Kidney capillary endothelial cell (primary cell): ENCODE results near the gene LPIN1.

Experiments
- DNase-seq: peaks from one replicate; pipeline ENCODE4 v3.0.0-alpha.2; 2018; ENCODE audit warnings: low spot score

The LPIN1 gene

DNA sequence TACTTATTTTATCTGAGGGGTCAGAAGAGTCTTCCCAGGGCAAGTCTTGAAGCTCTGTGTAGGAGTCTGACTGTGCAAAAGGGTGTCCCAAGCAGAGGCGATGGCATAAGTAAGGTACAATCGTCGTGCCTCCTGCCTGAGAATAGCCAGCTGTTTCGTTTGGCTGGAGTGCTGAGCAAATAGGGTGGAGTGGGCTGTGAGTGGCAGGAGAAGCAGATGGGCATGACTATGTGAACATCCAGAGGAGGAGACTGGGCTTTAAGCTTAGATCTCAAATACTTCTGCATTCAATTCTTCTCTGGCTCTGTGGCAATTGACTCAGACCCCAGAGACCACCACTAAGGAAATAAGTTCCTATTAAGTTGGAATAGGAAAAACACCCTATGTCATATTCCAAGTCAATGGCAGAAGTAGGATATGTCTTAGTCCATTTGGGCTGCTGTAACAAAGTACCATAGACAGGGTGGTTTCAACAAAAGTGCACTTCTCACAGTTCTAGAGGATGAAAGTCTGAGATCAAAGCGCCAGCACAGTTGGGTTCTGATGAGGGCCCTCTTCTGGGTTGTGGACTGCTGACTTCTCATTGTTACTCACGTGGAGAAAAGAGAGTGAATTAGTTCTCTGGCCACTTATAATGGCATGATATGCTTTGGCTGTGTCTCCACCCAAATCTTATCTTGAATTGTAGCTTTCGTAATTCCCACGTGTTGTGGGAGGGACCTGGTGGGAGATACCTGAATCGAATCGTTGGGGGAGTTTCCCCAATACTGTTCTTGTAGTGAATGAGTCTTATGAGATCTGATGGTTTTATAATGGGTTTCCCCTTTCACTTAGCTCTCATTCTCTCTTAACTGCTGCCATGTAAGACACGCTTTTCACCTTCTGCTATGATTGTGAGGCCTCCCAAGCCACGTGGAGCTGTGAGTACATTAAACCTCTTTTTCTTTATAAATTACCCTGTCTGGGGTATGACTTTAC is 120.2 kb downstream of the LPIN1 start:
- DNase-seq = no peak

DNA sequence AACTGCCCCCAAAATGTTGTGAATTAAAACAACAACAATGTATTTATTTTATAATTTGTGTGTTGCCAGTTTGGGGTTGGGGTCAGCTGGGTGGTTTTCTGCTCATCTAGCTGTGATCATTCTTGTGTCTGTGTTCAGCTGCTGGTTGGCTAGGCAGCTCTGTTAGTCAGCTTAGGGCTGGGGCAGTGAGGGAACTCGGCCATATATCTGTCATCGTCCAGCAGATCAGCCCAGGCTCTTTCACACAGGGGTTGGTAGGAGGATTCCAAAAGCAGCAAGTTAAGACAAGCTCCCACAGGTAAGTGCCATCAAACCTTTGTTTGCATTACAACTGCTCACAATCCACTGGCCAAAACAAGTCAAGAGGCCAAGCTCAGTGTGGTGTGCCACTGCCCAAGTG is 121.5 kb downstream of the LPIN1 start:
- no peak for DNase-seq

DNA sequence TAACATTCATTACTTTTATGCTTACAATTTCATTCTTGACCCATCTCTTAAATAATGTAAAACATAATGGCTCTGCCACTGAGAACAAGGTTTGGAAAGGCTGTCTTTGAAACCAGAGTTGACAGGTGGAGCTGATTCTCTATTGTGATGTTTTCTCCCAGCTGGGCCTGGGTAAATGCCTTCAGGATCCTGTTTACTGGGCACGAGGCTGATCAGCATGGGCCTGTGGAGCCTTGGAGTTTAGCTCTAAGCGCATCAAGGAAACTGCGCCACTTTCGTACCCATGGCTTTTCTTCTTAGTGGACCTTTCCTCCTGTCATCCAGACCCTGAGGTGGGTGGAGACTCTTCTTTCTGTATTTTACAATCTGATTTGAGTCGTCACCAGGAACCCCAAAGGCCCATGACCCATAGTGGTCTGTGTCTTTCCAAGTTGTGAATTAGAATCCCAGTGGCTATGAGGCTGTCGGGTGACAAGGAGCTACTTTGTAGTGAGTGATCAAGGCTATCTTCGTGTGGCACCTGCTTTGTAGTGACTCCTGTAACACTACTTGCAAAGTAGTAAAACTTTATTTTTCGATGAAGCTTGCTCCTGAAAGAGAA is 123.1 kb downstream of the LPIN1 start:
- DNase-seq = no peak

DNA sequence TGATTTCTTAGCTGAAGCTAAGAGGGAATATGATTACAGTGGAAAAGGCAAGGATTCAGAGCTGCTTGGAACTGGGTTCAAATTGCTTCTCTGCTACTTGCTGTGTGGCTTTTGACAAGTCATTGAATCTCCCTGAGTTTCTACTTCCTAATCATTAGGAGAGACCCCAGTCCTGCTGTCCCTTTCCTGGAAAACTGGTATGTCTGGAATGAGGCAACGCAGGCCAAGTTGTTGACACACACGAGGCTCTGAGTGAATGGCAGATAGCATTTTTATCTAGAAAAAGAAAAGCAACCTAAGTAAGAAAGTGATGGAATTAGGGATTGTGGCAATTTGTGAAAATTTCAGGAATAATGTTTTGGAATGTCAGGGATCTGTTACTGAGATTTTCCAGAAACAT is 123.6 kb downstream of the LPIN1 start:
- DNase-seq = no peak

DNA sequence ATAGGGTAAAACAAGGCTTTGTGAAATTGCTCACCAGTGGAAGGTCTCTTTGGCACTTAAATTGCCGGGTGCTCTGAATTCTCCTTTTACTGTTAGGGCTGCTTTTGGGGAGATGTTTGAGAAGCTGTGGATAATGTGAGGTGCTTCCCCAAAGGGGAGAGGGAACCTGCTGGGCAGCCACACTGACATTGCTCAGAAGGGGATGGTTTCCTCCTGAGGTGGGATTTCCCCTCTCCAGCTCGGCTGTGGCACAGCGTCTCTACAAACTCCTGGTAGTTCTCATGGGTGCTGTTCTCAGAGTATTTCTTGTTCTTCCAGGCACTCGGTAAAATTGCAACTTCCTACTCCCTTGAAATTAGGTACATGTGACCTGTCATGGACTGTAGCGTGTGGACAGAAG is 124.2 kb downstream of the LPIN1 start:
- no peak for DNase-seq

DNA sequence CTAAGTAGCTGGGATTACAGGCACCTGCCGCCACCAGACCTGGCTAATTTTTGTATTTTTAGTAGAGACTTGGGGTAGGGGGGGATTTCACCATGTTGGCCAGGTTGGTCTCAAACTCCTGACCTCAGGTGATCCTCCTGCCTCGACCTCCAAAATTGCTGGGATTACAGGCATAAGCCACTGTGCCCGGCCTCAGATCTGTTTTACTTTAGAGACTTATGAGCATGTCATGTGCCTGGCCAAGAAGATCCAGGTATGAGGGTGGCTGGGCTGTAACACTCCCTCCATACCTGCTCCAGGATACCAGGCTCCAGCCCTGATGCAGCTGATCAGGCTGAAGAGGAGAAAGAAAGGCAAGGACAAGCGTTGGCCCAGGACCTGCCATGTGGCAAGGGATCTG is 125.0 kb downstream of the LPIN1 start:
- DNase-seq = no peak

DNA sequence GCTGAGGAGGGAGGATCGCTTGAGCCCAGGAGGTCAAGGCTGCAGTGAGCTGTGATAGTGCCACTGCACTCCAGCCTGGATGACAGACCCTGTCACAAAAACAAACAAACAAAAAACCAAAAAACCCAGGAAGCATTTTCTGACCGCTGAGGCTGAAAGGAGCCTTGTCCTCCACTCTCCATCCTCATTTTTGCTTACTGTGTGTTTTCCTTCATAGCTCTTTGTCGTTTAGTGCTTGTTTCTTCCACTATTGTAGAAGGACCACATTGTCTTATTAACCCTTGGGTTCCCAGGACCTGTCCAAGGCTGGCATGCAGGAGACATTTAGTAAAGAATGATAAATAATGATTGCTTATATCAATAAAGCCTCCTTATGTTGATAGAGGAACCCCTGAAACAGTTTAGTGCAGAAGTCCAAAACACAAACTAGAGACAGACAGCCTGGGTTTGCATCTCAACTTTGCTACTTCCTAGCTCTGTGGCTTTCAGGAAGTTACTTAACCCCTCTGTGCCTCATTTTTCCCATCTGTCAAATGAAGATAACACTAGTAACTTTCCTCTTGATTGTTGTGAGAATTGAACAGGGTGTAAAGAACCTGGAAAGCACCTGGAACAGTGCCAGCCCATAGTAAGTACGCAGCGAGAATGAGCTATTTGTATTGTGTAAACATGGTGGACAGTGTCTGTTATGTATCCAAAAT is 126.0 kb downstream of the LPIN1 start:
- DNase-seq = no peak

DNA sequence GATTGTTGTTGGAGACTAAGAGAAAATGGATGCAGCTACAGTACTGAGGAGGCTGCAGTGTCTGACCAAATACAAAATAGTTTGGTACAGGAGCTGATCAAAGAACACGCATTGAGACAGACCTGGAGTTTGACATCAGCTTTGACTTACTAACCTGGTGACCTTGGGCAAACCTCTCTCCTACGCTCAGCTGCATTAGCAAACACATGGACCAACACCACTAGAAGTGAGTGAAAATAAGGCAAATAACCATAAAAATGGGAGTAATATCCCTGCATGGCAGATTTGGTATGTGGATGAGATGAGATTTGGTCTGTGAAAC is 126.5 kb downstream of the LPIN1 start:
- no peak for DNase-seq

DNA sequence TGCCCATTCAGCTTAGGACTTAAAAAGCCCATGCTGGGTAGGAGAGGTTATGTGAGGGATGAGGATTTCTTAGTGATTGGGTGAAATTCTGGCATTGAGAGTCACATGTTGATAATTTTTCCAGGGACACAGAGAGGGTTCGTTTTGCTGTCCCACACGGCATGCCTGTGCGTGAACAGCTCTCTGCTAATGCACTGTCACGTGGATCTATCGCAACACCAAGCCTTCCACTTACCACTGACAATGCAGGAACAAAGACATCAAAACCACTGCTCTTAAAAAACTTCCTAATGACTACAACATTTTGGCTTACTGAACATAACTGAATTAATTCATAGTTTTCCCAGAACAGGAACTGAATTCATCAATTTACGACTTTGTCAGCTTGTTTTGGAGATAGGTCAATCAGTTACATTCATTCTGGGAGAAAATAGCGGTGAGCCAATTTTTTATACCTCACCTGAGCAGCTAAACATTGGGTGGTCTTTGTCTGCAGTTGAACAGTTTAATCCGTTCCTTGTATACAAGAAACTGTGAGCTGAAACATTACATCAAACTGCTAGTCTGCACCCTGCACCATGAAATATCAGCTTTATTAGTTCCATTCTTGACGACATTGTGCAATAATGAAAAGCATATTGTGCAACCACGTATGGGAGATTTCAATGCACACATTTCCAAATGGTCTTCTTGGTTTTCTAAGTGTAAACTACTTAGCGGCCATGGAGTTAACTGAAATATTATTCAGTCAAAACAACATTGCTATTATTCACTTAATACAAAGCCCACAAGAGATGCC is 127.1 kb downstream of the LPIN1 start:
- no peak for DNase-seq

DNA sequence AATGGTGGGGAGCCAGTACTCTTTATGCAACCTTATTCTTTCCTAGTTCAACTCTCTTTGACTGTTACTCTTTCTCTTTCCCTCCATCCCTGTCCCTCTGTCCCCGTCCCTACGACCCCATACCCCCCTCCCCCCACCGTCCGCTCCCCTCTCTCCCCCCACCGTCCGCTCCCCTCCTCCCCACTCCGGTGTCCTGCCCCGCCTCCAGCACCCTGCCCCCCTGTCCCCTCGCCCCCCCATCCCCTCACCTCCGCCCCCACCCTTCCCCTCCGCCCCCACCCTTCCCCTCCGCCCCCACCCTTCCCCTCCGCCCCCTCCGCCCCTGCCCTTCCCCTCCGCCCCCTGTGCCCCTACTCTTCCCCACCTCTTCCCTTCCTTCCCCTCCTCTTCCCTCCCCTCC is 128.4 kb downstream of the LPIN1 start:
- no peak for DNase-seq

DNA sequence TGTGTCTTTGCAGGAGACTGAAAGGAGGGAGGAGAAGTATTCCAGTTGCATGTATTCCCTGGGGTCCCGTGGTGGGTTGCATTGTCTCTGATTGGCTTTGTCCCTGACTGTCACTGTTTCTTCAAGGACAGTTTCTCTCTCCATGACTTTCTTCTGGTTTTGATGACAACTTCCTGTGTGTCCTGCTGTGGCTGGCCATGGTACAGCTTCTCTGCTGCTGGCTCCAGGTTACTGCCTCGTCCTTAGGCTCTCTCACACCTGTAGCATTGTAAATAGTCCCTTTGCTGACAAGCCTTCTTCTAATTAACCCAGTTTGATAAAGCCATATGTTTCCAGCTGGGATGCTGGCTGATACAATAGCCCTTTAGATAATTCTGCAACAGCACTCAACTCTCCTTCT is 129.0 kb downstream of the LPIN1 start:
- no peak for DNase-seq

DNA sequence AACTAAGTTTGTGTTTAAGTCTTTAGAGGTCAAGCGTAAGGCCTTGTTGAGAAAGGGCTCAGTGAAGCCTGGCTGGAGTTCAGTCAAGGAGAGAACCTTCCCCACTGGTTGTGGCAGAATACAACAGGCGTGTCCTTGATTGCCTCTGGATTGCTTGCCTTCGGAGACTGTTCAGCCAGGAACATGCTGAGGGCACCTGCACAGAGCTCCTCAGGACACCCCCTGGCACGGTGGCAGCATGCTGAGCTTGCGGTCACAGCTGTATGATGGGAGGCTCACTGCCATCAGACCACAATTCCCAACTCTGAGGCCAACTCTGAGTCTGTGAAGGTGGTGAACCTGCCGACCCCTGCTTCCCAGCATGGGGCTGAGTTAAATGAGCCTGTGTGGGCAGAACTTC is 130.0 kb downstream of the LPIN1 start:
- no peak for DNase-seq

DNA sequence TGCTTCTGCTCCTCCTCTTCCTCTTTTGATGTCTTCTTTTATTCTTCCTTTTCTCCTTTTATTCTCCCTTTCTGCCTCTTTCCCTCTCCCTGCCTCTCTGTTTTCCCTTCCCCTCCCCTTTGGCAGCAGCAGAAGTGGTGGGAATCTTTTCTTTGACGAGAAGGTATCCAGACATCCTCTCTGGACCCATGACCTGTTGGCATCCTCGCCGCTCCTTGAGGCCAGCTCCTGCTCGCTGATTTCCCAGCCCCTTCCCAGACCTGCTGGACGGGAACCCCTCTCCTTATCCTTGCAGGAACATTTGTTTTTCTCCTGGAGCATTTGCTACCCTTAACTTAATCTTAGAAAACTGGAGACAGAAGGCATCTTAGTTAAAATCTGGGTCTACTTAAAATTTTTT is 130.5 kb downstream of the LPIN1 start:
- no peak for DNase-seq
